NCI-H524 (cell line): ENCODE measurements around the gene TSHZ2.
"Not testable (repeated sequence)": the region's sequence is repeated elsewhere in the genome, so short reads cannot be mapped to it uniquely, and the experiment has no call there.

ENCODE experiments used
- DNase-seq, 2 experiments: peaks; one replicate each; lab custom pipeline; 2025; lab: John Stamatoyannopoulos, UW

TSHZ2 gene

DNA sequence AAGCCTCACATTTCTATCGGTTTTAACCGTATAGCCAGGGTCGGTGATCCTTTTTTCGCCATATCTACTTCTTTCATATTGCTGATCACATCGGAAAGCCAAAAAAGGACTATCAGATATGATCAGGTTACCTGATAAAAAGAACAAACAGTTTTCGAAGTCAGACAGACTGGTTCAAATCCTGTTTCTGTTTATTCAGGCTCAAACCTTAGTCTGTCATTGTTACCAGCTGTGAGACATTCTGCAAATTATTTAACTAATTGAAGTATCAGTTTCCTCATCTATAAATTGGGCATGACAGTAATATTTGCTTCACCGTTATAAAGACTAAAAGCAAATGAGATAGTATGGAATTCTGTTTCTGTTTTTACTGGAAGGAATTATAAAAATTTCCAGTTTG, 111.3 kb downstream of the TSHZ2 start:
- no peak for DNase-seq

DNA sequence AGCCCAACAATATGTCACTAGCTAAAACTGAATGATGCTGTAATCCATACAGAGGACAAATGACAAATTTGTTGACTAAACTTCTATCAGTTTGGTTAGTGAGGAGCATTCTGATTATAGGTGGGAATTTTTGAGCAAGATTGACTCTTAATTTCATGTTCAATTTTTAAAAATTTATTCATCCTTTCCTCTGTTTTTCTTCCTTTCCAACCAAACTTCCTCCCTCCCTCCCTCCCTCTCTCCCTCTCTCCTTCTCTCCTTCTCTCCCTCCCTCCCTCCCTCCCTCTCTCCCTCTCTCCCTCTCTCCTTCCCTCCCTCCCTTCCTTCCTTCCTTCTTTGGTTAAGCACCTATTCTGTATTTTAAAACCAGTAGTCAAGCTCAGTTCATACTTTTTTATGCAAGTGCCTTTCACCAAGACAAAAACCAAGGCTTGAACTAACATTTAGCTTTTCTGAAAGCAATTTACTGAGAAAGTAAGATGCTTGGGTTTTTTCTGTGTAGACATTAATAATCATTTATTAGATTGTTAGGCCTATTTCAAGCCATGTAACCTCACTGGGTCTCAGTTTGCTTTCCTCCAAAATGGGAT, 112.3 kb downstream of the TSHZ2 start:
- no peak for DNase-seq

DNA sequence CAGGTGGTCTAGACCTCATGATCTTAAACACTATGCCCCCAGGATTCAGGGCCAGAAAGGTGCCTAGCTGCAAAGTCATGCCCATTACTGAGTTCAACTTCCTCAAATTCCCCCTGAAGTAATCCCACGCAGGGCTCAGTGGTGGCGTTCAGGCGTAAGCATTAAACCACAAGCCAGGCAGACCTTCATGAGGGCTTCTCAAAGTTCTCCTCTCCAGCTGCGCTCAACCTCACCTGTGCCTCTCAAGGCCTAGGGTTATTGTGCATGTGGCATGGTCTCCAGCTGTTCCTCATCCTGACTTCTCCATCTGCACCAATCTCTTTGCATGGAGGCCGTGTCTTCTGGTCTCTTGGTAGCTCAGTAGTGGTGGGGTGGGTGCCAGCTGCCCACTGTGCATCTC, 113.6 kb downstream of the TSHZ2 start:
- DNase-seq = no peak

DNA sequence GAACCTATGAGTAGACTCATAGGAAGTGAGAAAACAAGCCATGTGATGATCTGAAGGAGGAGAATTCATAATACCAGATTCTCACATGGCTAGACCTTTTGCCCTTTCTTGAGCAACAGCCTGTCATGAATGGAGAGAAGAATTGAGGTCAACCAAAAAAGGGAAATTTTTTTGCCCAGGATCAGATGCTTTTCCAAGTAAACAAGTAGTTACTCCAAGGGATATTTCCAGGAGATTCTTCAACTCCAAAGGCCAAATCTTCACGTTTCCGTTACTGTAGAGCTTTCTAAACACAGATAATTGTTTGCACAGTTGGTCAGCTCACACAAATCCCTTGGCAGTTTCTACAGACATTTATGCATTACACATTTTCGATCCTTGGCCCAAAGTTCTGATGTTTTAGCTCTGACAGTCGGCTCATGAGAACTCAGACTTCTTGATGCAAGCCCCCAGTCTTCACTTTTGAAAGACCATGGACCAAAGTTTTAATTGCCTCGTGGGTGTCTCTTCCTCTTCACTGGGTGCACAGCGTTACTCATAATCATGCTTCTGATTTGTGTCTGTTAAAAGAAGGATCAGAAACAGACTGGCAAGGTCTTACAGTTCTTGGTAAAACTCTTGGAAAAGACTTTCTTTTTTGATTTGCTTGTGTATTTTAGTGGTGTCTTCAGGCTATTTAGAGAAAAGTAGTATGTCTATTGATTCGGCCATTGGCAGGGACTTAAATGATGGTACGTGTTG, 115.0 kb downstream of the TSHZ2 start:
- no peak for DNase-seq

DNA sequence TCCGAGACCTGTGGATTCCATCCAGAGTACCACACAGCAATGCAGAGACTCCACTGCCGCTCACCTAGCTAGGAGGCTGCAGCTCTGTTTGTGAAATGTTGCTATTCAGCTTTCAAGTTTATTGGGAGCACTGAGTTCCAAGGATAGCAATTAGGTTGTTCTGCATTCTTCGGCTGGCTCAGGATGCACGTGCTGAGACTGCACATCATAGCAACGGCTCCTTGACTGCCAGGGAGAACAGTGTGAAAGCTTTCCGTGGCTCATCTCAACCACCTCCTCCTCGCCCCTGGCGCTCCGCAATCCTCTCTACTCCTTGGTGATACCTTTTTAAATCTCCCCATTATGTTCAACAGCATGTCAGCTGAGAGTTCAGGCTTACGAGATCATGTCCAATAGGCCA, 116.6 kb downstream of the TSHZ2 start:
- DNase-seq = no peak

DNA sequence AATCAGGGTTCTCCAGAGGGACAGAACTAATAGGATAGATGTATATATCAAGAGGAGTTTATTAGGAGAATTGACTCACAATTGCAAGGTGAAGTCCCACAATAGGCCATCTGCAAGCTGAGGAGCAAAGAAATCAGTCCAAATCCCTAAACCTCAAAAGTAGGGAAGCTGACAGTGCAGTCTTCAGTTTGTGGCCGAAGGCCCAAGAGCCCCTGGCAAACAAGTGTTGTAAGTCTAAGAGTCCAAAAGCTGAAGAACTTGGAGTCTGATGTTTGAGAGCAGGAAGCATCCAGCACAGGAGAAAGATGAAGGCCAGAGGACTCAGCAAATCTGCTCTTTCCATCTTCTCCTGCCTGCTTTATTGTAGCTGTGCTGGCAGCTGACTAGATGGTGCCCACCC, 117.7 kb downstream of the TSHZ2 start:
- DNase-seq = not testable (repeated sequence)

DNA sequence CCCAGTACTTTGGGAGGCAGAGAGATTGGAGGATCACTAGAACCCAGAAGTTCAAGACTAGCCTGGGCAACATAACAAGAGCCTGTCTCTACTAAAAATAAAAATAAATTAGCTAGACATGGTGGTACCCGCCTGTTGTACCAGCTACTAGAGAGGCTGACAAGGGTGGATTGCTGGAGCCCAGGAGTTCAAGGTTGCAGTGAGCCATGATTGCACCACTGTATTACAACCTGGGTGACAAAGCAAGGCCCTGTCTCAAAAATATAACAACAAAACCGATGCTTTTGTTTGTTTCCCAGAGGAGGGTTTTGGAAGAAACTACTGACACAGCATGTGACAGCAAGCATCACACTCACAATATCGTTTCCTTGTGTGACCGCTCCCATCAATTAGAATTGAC, 119.6 kb downstream of the TSHZ2 start:
- DNase-seq = no peak

DNA sequence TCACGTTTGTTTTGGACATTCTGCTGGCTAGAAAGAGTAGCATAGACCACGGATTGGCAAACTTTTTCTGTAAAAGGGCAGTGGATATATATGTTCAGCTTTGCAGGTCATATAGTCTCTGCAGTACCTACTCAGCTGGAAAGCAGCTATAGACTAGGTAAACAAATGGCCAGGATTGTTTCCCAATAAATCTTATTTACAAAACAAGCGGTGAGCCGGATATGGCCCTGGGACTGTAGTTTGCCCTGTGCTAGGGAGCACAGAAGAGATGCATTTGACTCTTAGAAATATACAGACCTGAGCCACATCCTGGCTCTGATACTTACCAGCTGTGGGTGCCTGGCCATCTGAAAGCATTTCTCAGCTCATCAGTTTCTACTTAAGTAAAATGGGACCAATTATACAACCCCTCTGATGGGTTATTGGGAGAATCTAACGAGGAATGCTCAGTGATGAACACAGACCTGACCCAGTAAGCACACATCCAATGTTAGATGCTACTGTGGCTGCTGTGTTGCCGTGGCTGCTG, 120.7 kb downstream of the TSHZ2 start:
- no peak for DNase-seq

DNA sequence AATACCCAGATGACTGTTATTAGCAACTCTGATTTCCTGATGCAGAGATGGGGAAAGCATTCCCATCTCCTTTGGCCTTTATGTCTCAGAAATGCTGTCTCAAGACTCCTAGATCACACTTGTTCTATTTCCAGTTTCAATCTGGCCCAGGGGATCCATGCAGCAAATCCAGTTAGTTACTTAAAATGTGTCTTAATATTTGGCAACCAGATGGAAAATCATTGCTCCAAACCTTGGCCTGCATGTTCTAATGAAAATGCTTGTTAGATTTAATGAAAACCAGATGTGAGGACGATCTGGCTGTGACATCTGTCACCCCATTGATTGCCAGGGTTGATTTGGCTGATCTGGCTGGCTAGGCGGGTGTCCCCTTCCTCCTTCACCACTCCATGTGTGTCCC, 125.2 kb downstream of the TSHZ2 start:
- peak; percentile 58 to 90 for DNase-seq

DNA sequence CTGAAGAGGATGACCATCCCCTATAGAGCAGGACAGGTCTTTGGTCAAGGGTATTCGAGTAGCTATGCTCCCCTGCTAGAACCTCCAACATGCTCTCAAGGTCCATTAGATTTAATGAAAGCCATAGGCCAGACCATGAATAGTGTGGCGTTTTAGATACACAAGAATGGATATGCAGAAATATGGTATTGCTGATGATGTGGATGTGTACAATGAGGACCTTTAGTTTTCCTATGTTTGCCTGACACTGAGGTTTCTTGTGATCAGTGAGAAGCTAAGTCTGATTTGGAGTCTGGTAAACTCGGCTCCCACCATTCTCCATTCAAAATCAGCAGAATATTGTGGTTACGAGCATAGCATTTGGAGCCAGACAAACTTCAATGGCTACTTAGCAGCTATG, 125.6 kb downstream of the TSHZ2 start:
- DNase-seq = no peak

DNA sequence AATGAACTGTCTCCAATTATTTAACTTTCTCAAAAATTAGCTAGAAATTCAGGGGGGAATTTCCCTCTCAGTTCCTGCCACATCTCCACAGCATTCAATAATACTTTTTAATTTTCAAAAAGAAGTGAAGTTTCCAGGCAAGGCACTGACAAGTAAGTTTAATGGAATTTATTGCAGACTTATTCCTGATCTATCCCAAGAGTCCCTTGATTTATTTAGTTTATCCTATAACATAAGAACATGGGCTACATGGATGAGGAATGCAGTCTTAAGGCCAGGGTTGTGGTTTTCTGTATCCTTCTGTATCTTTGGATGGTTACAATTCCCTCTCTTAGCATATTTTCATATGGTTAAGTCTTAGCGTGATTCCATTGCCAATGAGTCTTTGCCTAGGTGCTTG, 126.5 kb downstream of the TSHZ2 start:
- DNase-seq = no peak

DNA sequence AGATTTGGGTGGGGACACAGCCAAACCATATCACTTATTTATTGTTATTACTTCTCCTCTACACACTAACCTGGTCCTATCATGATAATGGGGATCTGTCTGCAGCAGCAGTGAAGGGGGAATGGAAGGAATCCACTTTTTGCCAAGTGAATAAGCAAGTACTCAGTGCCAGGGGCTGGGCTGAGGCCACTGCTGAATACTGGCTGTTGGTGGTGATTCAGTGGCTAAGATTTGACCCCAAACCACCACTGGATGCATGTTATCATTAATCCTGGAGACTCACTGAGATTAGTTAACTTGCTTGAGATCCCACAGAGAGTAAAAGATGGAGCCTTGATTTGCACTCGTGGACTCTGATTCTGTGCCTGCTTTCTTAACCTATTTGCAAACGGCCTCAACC, 127.7 kb downstream of the TSHZ2 start:
- no peak for DNase-seq

DNA sequence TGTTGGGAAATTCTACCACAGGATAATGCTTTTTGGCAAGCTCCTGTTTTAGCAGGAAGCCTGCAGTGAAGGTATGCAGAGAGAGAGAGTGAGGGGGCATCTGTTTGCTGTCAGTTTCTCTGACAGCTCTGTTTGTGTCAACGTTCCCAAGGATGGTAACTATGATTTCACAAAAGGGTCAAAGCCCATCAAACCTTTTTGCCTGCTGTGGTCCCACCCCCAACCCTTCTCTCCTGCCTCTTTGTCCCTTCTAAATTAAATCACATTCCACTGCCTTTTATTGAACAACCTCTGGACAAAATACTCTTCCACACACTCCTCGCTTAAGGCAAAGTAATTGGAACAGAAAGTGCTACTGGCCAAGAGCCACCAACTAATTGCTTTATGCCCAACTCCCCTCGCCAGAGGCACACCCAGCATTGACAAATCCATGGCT, 128.3 kb downstream of the TSHZ2 start:
- DNase-seq = no peak

DNA sequence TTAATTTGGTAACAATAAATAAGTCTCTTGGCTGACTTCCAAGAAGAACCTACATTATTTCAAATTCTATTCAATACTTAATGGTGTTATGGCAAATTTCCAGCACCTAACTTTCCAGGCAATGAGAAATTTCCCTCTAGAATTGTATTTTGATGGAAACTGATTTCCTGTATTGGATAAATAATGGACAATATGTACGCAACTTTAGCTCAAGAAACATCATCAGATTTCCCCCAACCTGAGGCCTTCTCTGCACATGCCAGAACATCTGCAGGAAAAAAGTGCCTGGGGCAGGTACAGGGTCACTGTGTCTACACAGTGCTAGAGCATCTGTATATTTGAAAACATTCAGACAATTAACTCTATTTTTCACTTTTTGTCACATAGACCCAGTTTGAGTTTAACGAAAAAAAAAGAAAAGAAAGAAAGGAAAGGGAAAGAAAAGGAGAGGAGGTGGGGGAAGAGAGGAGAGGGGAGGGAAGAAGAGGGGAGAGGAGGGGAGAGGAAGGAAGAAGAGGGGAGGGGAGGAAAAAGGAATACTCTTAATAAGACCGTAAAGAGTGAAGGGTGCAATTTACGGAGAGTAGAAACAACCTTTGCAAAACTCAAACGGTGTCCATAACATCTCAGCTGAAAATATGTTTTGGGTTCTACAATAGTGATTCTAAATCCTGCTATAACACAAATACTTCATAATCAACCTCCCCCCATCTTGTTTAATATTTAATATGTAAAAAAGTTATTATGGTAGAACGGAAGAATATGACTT, 130.0 kb downstream of the TSHZ2 start:
- no peak for DNase-seq

DNA sequence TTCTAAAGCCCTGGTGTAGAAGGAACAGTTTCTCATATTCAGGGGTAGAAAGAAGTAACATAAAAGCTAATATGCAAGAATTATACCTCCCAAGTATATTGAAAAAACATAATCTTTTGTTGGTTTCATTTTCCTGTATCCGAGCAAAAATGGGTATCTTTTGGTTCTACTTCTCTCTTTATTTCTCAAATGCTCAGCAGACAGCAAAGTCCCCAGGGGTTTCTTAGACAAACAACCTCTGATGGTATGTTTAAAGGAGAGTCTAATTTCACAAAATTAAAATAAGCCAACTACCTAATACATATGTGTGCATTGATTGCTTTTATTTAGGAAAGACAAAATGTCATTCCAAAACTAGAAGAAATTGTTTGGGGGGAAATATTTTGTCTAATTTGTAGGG, 131.0 kb downstream of the TSHZ2 start:
- no peak for DNase-seq

DNA sequence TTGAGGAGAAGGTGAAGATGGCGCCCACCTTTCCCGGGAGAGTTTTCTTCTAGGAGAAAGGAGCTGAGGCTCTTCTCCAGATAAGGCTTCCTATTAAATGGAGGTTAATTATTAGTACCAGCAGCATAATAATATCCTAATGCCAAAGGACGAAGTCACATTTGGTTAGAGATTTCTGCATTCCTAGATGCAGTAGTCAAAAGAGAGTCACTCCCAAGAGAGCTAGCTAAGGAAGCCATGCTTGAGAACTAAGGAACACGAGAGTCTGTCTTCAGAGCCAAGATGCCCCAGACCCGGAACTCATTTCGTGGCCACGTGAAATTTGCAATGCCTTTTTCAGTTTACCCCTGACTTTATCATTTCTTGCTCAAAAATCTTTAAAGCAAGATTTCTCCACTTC, 132.7 kb downstream of the TSHZ2 start:
- no peak for DNase-seq

DNA sequence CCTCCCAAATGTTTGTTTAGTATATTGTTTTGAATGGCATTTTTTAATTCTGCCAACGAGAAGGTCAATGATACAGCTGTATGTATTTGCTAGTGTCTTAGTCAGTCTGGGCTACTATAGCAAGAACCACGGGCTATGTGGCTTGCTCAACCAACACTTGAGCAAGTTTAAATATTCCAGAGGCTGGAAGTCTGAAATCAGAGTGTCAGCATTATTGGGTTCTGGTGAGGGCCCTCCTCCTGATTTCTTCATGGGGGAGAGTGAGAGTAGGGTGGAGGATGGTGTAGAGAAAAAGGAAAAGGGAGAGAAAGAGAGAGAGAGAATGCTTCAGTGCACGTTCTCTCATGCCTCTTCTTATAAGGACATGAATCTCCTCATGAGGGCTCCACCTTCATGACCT, 144.6 kb downstream of the TSHZ2 start:
- no peak for DNase-seq

DNA sequence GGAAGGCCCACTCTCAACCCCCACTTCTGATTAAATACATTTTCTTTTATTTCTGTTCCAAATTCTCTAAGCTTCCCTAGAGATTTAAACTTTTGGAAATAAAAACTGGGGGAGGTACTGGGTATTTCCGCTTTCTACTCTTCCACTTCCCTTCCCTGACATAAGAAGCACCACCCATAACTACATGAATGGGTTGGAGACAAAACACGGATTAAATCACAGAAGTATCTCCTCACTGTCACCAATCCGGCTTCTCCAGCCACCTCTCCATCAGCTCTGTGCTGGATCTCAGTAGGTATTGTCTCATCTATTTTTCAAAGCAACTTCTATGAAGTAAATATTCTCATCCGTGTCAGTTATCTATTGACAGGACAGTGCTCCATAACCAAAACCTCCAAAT, 150.7 kb downstream of the TSHZ2 start:
- no peak for DNase-seq

DNA sequence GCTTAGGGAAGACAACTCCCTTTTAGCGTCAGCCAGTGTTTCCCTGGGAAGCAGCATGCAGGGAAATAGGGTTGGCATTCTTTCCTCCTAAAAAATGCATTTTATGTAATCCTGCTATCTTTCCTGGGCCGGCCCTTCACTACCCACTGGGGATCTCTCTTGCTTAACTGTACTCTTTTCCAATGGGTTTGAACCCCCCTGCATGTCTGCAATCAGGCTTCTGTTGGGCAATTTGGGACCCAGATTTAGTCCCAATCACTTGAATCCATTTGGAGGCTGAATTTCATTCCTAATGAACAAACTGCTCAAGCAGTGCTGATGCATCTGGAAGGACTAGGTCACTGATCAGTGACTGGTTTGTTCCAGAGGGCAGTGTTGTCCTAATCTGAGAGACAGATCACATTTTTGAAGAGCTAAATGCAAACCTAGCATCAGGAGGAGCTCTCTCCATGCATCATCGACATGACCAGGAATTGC, 152.0 kb downstream of the TSHZ2 start:
- no peak for DNase-seq

DNA sequence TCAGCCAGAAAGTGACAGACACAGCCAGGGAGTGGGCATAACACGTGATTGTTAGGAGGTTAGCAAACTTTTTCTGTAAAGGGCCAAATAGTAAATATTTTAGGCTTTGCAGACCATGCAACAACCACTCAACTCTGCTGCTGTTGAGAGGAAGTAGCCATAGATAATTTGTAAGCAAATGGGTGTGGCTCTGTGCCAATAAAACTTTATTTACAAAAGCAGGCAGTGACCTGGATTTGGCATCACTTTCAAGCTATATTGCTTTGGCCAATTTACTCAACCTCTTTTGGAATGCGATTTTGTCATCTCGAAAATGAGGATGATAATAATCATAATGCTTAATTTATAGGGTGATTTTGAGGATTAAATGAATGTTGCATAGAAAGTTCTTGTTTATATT, 152.6 kb downstream of the TSHZ2 start:
- no peak for DNase-seq

DNA sequence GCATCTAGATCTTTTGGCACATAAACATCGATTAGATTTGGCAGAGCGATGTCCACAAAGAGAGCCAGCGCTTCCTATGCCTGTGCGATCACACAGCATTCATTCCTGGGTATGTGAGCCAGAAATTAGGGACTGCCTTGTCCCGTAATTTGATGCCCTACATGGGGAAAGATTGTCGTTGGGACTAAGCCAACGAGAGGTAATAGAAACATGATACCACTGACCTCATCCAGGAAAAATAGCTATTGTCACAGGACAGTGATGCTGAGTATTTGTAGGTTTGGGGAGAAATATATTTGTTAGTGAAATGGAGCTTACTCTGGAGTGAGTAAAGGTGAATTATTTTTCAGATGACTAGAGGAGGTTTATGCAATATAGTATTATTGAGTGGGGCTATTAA, 154.0 kb downstream of the TSHZ2 start:
- peak in 1 of 2 experiments; percentile 46 for DNase-seq

DNA sequence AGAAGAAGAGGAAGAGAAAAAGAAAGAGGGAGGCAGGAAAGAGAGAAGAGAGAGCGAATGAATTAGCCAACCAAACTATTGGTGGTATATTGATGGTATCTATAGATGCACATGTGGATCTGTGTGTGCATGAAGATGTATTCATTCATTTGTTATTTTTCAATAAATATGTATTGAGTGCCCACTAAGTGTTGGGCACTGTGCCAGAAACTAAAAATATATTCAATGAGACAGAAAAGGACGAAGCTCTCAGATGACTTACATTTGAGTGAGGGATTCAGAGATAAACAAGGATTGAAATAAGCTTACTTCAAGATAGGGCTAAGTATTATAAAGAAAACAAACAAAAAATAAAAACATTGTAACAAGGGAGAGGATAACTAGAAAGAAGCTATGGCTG, 154.9 kb downstream of the TSHZ2 start:
- no peak for DNase-seq

DNA sequence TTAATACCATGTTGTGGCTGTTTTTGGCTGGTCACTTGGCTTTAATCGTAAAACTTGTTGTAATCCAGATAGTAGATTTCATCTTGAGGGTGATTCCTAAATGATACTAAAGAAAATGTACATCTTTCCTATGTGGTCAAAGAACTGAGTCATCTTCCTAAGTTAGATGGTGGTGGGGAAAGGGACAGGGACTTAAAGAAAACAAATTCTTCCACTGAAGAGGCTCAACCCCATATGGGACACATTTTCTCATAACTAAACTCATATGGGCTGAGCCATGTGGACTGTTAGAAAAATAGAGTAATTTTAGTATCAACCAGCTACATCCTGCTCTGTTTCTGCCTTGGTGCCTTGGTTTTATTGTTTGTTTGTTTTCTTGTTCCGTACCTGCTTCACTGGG, 155.8 kb downstream of the TSHZ2 start:
- DNase-seq = no peak
